ENCODE data around the gene TMEM253.

The TMEM253 gene

DNA sequence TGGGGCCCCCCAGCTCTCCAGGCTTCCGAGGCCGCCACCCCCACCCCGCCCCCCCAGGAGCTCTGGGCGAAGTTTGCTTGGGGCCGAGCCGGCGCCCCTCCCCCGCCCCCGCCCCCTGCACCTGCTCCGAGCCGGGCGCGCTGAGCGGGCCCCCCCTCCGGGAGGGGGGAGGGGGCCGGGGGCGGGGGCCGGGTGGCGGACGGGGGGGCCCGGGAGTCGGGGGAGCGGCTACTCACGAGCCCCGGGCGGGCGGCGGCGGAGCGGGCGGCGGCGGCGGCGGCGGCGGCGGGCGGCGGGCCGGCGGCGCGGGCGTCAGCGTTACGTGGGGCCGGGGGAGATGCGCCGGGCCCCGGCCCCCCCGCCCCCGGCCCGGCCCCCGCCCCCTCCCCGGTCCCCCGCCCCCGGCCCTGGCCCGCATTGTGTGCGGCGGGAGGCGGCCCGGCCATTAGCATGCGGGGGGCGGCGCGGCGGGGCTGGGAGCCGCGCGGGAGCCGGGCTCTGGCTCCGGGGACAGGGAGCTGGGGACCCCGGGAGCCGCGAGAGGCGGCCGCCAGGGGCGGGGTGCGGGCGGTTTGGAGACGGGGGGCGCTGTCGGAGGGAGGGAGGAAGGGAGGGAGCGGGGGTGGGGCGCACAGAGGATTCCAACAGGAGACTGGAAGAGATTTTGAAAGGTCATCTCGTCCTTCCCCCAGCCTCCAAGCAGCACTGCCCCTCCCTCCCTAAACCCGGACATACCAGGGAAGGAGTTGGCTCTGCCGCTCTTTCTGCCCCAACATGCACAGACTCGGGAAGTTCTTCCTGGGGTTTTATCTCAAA is 2.6 kb upstream of the TMEM253 start, which contains the start of gene ZNF219:
Gene ZNF219, minus strand, starts transcription at position 580 of the 816 bp plus-strand sequence. CDS start 5,064 bp downstream, outside the sequence.
- TF ChIP-seq, protein P1, sequence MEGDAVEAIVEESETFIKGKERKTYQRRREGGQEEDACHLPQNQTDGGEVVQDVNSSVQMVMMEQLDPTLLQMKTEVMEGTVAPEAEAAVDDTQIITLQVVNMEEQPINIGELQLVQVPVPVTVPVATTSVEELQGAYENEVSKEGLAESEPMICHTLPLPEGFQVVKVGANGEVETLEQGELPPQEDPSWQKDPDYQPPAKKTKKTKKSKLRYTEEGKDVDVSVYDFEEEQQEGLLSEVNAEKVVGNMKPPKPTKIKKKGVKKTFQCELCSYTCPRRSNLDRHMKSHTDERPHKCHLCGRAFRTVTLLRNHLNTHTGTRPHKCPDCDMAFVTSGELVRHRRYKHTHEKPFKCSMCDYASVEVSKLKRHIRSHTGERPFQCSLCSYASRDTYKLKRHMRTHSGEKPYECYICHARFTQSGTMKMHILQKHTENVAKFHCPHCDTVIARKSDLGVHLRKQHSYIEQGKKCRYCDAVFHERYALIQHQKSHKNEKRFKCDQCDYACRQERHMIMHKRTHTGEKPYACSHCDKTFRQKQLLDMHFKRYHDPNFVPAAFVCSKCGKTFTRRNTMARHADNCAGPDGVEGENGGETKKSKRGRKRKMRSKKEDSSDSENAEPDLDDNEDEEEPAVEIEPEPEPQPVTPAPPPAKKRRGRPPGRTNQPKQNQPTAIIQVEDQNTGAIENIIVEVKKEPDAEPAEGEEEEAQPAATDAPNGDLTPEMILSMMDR (IDR thresholded peaks at IDR 0.05; ENCODE audit: control insufficient read depth, insufficient read depth, low read depth, low read length, missing control alignments), result no peak
- DNase-seq (ENCODE audit: low read depth), result no peak
- peak within 1 kb of the TSS; percentile 60 for H3K4me3 ChIP-seq (ENCODE audit: control insufficient read depth, low read depth, low read length)

DNA sequence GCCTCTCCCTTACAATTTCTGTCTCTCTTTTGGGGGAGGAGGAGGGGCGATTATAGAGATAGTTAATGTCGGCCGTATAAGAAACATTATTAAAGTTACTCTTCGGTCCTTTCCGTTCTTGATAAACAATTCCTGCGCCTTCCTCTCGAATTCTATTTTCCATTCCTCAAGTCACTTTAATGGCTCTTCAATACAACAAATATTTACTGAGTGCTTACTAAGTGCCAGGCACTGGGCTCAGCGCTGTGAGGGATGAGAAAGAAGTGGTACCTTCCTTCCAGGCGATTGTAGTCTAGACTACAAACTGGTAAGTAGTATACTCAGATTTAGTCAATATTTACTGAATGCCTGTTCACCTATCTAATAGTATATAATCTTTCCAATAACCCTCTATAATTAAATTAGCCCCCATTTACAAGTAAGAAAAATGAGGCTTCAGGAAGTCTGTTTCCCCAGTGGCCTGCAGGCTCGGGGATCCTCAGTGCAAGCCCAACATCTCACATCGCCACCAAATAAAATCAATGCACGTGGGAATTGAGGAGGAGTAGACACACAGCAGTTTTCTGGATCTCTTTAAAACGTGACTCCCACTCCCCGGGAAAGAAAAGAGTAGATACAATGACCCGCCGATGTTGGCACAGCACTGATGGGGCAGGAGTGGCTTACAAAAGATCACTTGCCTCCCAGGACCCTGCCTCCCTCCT is 1.8 kb upstream of the TMEM253 start:
- H3K4me3 ChIP-seq (ENCODE audit: control insufficient read depth, low read depth, low read length), result peak overlapping the region; percentile 60
- no peak for DNase-seq (ENCODE audit: low read depth)
- TF ChIP-seq, protein P1 (IDR thresholded peaks at IDR 0.05; ENCODE audit: control insufficient read depth, insufficient read depth, low read depth, low read length, missing control alignments), result no peak

DNA sequence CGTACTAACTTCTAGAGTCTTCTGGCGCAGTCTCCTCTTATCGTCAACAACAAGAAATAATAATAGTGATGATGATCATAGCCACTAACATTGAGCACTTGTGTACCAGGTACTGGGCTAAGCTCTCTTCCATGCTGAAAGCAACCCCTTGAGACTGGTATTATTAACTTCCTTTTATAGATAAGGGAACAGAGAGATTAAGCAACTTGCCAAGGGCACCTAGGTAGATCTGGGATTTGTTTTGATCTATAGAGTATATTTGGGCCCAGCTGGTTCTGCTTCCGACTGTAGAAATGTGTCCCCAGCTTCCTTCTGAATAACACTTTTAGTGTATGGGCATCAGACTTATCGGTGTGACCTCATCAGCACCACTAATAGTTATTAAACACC is 1.3 kb upstream of the TMEM253 start:
- TF ChIP-seq, protein P1 (IDR thresholded peaks at IDR 0.05; ENCODE audit: control insufficient read depth, insufficient read depth, low read depth, low read length, missing control alignments), result no peak
- DNase-seq (ENCODE audit: low read depth), result no peak
- H3K4me3 ChIP-seq (ENCODE audit: control insufficient read depth, low read depth, low read length), result no peak overlapping the region

DNA sequence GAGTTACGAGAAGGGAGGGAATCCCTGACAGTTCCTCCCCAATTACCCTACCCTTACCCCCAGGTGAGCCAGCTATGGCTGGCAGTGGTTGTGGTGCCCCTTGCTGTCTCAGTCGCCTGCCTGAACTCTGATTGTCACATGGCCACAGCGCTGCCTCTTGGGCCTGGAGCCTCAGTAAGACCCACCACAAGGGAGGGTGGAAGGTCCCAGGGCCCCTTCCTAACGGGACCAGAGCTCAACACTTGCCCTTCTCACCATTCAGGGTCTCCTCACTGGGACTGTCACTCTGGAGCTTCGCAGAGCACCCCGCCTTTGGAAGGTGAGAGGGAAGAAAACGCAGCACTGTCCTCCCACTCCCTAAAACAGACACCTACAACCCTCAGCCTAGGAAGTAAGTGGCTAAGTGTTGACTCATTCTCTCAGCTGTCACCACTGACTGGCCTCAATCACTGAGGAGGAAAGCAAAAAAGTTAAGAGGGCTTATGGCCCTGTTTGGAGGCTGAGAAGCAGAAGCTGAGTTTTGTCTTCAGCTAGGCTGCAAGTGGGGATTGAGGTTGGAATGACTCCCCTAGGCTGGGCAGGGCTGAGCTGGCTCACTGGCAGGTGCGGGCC is 1.0 kb downstream of the TMEM253 start:
- no peak overlapping the region for H3K4me3 ChIP-seq (ENCODE audit: control insufficient read depth, low read depth, low read length)
- no peak for DNase-seq (ENCODE audit: low read depth)
- TF ChIP-seq, protein P1 (IDR thresholded peaks at IDR 0.05; ENCODE audit: control insufficient read depth, insufficient read depth, low read depth, low read length, missing control alignments), result no peak

DNA sequence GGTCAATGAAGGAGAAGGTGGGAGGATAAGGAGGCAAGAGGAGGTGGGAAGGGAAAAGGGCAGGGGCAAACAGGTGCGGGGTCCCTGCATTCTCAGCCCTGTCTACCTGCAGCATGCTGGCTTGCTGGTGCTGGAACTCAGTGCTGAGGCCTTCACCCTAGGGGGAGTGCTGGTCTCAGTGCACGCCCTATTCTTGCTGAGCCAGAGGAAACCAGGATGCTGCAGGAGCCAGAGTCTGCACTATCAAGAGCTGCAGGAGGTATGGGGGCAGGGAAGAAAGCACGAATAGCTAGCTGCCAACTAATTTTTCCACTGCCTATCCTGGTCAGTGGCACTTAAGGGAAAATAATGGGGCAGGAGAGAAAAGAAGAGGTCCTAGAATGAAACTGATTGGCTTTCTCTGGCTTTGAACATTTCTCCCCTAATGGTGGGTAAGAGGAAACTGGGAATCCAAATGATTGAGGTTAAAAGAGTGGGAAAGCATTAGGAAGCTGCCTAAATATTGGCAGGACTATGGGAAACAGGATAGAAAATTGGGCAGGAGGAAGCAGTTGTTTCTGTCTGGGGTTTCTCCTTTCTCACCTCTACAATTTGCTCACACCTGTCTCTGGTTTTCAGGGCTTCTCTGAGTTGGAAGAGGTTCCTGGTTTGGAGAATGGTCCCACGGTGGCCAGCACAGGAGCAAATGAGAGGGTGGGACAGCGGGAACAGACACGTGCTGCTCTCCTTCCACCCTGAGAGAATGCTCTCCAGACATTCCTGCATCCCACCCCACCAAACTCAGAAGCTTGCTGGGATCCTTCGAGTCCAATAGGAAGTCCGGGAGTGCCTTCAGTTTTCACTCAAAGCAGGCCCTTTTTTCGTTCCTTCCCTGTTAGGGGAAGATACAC is 1.9 kb downstream of the TMEM253 start:
- peak overlapping the region; percentile 94 for H3K4me3 ChIP-seq (ENCODE audit: control insufficient read depth, low read depth, low read length)
- TF ChIP-seq, protein P1 (IDR thresholded peaks at IDR 0.05; ENCODE audit: control insufficient read depth, insufficient read depth, low read depth, low read length, missing control alignments), result no peak
- DNase-seq (ENCODE audit: low read depth), result no peak

DNA sequence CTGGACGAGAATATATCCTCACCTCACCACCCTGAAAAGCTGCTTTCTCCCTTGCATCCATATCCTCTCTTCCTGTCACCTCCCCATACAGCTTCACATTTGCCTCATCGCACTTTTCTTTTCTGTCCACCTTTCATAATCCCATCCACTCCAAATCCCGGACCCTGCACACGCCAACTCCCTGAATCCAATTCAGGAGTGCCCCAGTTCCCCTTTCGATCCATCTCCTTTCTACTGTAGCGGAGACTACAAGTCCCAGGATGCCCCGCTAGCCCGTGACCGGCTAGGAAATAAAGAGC is 2.5 kb downstream of the TMEM253 start:
- TF ChIP-seq, protein P1 (IDR thresholded peaks at IDR 0.05; ENCODE audit: control insufficient read depth, insufficient read depth, low read depth, low read length, missing control alignments), result no peak
- DNase-seq (ENCODE audit: low read depth), result no peak
- H3K4me3 ChIP-seq (ENCODE audit: control insufficient read depth, low read depth, low read length), result peak overlapping the region; percentile 94
